Breast epithelium (tissue), 3 donors: ENCODE results near the gene TRERF1.

Experiments
- POLR2A ChIP-seq: fragments of 450-650 bp; IDR thresholded peaks from one replicate; pipeline ENCODE4 v1.6.1; 2016; ENCODE audit warnings: antibody characterized with exemption, mild to moderate bottlenecking, moderate library complexity
- POLR2AphosphoS5 ChIP-seq, 3 donors: sonication (generic); formaldehyde crosslinking; IDR thresholded peaks; one replicate each; pipeline ENCODE4 v1.6.1; 2017; ENCODE audit warnings: antibody characterized with exemption in 3 of 3
- TF ChIP-seq, protein P1 (sequence below), 3 donors: fragments of 450-650 bp; IDR thresholded peaks; one replicate each; pipeline ENCODE4 v1.5.1; 2016 to 2017; ENCODE audit warnings: antibody characterized with exemption in 3 of 3, mild to moderate bottlenecking in 3 of 3, moderate library complexity in 3 of 3

DNA sequence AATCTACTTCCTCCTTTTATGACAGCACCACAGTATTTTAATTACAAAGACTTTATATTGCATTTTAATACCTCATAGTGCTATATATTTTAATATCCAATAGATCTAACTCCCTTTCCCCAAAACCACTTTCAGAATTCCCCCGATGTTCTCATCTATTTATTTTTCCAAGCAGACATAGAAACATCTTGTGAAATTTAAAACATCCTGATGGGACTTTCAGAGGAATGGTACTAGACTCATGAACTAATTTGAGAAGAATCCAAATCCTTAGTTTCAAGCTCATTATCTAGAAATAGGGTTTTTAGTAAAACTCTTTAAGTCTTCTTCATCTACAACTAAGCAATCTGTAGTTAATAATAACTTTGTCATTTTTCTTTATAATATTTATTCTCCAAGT lies 97.0 kb downstream of the TRERF1 start:
- TF ChIP-seq, protein P1, sequence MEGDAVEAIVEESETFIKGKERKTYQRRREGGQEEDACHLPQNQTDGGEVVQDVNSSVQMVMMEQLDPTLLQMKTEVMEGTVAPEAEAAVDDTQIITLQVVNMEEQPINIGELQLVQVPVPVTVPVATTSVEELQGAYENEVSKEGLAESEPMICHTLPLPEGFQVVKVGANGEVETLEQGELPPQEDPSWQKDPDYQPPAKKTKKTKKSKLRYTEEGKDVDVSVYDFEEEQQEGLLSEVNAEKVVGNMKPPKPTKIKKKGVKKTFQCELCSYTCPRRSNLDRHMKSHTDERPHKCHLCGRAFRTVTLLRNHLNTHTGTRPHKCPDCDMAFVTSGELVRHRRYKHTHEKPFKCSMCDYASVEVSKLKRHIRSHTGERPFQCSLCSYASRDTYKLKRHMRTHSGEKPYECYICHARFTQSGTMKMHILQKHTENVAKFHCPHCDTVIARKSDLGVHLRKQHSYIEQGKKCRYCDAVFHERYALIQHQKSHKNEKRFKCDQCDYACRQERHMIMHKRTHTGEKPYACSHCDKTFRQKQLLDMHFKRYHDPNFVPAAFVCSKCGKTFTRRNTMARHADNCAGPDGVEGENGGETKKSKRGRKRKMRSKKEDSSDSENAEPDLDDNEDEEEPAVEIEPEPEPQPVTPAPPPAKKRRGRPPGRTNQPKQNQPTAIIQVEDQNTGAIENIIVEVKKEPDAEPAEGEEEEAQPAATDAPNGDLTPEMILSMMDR (IDR thresholded peaks at IDR 0.05), result no peak
- TF ChIP-seq POLR2AphosphoS5 (IDR thresholded peaks at IDR 0.05), result no peak
- no peak for TF ChIP-seq POLR2A
